ENCODE results near the gene SOHLH2.

The SOHLH2 gene

DNA sequence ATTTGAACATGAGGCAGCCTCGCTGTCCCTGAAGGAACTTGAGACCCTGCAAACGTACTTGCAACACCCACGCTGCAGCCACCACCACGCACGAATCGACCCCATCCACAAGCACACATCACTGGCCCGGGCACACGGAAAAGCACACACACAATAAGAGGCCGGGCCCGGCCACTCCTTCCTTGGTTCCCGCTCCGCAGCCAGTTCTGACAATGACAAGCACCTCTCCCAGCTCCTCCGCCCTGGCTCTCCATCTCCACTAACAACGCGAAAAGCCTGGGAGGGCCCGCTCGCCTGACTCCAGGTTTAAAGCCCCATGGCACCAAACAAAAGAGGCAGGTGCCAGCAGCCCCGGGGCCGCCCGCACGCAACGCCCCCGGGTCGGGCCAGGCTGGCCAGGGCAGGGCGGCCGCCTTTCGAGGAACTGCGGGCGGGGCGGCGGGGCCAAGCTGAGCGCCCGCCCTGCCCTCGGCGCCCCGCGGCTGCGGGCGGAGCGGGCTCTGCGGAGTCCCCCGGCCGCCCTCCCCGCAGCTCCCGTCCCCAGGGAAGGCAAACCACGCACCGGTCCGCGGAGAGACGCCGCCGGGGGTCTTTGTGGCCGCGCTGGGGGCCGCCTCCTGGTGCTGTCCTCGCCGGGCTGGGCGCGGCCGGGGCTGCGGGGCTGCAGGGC lies 83.7 kb downstream of the SOHLH2 start:
- DNase-seq, result no peak

DNA sequence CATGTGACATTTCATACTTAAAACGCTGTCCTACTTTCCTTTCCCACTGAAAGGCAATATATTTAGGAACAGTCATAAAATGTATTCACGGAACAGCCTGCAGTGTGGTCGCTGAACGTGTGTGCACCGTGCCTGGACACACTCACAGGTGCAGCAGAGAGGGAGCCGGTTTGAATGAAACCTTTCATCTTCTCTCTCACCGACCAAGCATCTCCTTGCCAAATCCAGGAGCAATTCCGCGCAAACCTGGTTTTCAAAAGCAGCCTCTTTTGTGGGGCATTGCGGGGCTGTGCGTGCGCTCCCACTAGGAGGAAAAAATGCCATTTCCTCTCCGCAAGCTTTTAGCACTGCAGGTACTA lies 84.2 kb downstream of the SOHLH2 start:
- no peak for DNase-seq

DNA sequence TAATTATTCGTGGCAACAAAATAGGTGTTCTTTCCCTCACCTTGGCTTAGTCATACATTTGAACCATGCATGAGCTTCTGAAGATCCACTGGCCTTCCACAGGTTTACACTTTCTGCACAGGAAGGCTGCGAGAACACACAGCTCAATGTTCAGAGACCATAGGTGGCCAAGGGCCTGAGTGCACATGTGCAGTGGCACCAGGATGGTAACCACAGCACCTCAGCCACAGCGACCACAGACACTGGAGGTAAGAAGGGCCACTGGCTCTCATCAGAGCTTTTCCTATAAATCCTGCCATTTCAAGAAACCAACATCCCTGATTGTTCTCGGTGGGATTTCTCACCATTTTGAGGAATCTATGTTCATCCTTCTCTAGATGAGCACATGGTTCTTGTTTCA lies 84.8 kb downstream of the SOHLH2 start:
- no peak for DNase-seq

DNA sequence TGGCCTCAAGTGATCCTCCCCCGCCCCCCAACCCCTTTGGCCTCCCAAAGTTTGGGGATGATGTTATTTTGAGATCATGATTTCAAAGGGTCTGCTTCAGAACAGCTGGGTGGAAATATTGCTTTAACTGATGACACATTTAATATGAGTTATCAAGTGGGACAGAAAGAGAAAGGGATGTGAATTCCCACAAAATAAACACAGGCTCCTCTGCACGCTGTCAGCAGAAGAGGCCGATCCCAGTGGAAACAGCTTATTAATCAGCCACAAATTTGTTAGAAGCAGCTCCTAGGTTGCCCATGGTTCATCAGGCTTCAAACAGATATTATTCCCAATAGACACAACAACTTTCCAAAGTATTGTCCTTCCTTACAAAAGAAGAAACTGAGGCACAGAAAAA lies 87.9 kb downstream of the SOHLH2 start:
- no peak for DNase-seq

DNA sequence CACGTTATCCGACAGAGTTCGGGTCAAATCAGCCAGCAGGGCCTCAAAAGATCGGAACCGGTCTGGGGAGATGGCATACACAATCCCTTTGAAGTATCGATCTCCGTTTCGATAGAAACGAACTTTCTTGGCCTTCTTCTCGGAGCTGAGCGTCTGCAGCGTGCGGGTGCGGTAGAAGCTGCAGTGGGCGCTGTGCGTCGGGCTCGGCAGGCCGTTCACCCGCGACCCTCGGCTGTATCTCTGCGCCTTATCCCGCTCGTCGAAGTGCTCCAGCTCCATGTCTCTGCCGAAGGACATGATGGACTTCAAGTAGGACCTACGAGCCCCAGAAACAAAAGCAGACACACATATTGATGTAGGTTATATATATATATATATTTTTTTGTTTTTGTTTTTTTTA lies 88.5 kb downstream of the SOHLH2 start:
- no peak for DNase-seq

DNA sequence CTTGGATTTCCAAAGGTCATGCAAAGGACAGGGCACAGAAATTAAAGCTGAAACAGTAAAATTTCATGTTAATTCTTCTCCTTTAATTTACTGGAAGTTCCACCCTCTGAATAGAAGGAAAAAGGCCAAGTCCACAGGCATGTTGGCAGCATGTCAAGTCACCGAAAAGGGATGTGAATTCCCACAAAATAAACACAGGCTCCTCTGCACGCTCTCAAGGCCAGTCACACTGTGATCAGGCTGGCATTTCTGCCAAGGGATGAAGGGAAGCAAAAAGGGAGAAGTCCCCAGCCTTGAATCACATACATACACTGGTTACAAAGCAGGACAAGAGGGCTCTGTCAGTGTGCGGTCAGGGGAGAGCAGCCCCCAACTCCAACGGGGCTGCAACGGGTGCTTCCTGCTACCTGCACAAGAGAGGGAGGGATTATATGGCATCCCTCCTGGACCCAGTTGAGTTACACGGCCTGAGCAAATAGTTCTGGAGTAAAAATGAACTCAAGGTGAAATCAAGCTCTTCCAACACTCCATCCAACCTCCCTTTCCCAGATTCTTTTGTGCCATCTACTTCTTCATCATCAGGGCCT lies 90.0 kb downstream of the SOHLH2 start:
- DNase-seq, result no peak
